ENCODE data around the gene PPP1R1B.

PPP1R1B gene

DNA sequence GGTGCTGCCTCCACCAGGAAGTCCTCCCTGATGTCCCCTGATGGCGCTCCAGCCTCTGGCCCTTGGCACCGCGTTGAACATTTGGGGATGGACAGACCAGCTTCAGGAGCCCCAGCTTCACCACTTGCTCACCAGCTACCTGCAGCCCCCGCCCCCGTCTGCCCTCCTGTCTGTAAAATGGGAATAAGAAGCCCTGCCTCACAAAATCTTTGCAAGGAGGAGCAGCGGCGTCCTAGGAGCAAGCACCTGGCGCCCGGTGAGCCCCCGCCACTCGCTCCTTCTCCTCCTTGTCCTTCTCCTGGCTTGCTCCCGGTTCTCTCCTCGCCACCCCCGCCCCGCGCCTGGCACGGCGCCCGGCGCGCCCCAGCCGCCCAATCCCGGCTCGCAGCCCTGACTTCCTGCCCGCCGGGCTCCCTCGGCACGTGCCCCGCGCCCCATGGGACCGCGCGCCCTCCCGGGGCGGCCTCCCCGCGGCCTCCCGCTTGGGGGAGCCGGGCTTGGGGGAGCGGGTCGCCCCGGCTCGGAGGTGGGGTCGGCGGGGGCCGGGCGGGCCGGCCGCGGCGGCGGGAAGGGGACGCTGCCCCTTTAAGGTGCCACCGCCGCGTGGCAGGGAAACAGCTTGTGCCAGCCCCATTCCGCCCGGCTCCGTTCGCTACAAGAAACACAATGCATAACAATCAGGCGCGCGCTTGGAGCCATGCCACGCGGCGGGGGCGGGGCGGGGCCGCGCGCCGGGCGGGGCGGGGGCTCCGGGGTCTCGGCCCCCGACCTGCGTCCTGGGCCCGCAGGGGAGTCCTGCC, 9.1 kb upstream of the PPP1R1B start:
- peak; percentile 77 for DNase-seq

DNA sequence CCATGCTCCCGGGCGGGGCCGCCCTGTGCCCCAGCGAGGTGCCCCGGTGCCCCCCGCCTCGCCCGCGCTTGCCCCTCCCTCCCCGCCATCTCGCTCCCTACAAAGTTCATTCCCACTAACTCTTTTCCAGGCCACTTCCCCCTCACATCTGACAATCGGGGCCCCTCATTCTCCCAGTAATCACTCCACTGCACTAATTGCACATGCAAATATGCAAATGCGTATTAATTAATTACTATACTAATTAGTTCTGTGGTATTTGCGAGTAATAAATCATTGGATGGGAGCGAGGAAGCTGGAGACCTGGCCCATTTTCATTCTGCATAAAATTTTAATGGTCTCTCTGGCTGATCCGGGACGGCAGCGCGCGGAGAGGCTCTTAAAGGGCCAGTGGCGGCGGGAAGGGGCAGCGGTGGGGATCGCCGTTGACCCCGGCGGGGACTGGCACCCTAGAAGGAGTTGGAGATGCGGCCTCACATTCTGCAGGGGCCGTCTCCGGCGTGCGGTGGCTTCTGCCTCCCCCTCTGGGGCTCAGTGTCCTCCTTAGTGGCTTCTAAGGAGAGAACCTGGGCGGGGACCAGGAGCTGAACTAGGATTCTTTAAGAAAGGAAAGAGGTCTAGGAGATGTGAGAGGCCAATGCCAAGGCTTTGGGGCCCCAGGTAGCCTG, 8.4 kb upstream of the PPP1R1B start:
- peak; percentile 45 for DNase-seq

GRCh38 chr17:39618956-39619785, 7.6 kb upstream of the PPP1R1B start:
- no peak for DNase-seq

- no peak for DNase-seq
Measured at GRCh38 chr17:39619786-39620101, 7.0 kb upstream of the PPP1R1B start.

GRCh38 chr17:39621523-39622379, 5.0 kb upstream of the PPP1R1B start:
- peak; percentile 70 for DNase-seq

GRCh38 chr17:39622380-39623006, 4.3 kb upstream of the PPP1R1B start:
- no peak for DNase-seq

DNA sequence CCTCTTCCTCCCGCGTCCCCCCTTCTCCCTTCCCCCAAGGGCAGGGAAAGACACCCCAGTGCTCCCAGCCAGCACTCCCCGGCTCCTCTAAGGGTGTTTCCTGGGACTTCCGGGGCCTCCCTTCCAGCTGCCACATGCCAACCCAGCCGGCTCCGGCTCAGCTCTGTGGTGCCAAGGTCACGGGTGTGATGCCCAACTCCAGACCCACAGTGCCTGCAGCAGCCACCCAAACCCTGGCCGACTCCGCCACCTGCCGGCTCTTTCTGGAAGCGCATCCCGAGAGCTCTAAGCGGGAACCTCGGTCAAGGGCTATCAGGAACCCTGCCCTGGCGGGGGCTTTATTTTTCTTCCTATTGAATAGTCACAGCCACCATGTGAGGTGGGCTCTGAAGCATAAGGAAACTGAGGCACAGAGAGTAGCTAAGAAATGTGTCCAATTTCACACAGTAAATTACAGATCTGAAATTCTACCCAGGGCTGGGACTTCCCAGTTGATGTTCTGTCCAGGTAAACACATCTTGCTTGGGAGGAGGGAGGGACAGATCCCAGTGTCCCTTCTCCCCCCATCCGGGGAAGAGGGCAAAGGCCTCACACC, 3.3 kb upstream of the PPP1R1B start:
- DNase-seq: peak; percentile 64

DNA sequence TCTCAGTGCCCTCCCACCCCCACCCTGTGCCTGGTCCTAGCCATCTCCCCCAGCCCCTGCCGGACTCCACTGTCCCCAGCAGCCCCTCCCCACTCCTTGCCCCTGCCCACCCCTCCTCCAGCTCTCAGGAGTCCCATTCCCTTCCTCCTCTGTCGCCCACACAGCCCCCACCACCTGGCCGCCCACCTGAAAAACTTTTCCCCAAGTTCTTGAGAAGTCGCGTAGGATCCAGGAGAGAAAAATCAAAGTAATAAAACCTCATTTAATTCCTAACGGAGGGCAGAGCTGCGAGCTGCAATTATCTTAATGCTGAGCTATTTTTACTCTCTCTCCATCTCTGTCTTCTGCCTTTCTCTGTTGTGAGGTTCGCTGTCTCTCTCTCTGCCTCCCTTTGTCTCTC, 2.4 kb upstream of the PPP1R1B start:
- no peak for DNase-seq

DNA sequence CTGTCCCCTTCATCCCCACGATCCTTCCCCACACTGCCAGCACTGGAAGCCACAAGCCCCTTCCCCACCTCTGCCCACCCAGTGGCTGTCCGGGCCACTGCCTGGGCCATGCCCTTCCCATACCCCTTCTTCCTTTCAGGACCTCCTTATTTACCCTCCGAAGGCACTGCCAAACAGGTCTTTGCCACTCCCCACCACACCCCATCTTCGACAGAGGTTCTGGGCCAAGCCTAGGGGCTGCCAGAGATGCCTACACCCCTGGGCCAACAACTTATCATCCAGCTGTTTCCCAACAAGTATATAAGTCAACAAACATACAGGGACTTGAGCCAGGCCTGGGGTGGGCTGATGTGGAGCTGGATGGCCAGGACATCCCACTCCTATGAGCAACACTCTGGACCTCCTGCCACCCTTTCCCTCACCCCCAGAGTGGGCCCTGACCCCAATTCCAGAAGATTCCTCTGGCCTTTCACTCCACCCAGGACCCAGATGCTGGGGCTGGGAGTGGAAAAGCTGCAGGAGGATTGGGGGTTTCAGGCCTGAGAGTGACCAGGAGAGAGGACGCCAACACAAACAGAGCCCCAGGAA, 1.5 kb upstream of the PPP1R1B start:
- no peak for DNase-seq

GRCh38 chr17:39627047-39627711, 427 bp downstream of the PPP1R1B start:
- DNase-seq: no peak

DNA sequence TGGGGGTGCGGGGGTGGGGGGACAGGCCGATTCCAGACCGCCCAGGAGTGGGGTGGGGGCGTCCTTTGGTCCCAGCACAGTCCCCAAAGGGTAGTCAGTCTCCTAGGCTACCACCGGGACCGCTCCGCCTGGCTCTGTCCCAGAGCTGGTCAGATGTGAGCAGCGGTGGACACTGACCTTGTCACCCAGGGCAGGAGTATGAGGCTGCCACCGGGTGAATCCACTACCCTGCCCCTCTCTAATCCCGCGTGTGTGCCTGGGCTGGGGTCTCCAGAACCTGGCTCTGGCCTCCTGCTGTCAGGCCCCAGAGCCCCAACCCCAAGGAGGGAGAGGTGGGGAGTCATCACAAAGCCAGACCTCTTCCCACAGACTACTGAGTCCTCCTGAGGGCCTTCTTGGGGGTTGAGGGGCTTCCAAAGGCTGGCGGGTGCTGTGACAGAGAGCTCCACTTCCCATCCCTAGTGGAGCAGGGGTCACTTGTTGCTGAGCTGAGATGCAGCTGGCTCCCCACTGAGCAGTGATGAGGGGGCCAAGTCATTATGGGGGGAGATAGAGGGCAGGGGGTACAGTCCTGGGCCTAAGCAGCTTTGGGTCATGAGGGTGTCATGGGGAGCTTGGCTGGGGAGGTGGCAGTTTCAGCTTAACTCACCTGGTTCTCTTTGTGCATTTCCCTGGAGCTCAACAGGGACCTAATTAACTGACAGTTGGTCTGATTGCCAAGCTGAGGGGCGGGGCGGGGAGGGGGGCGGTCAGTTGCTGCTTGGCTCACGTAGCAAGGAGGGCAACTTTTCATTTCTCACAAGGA, 1.2 kb downstream of the PPP1R1B start:
- no peak for DNase-seq

GRCh38 chr17:39628655-39629493, 2.1 kb downstream of the PPP1R1B start:
- DNase-seq: no peak

GRCh38 chr17:39629494-39629880, 2.7 kb downstream of the PPP1R1B start:
- DNase-seq: no peak

GRCh38 chr17:39629898-39630297, 3.1 kb downstream of the PPP1R1B start:
- no peak for DNase-seq

GRCh38 chr17:39631403-39631802, 4.7 kb downstream of the PPP1R1B start:
- DNase-seq: no peak

- DNase-seq: no peak
Measured at GRCh38 chr17:39632153-39632941, 5.6 kb downstream of the PPP1R1B start.

DNA sequence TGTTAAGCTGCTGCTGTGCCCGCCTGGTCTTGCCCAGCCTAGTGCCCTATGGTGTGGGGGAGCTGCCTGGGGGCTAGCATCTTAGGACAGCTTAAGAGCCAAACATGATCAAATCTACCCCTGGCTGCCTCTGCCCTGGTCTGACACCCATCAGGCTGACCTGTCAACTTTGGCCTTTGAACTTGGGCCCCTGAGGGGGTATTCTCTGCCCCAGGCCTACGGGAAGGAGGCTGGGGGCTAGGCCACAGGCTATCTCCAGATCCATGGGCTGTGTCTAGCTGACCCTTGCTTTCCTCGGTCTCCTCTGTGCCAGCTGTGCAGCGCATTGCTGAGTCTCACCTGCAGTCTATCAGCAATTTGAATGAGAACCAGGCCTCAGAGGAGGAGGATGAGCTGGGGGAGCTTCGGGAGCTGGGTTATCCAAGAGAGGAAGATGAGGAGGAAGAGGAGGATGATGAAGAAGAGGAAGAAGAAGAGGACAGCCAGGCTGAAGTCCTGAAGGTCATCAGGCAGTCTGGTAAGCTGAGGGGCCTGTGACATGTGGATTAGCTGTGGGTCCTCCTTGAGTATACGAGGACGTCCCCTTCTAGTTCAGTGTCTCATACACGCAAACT, 6.9 kb downstream of the PPP1R1B start:
- no peak for DNase-seq

DNA sequence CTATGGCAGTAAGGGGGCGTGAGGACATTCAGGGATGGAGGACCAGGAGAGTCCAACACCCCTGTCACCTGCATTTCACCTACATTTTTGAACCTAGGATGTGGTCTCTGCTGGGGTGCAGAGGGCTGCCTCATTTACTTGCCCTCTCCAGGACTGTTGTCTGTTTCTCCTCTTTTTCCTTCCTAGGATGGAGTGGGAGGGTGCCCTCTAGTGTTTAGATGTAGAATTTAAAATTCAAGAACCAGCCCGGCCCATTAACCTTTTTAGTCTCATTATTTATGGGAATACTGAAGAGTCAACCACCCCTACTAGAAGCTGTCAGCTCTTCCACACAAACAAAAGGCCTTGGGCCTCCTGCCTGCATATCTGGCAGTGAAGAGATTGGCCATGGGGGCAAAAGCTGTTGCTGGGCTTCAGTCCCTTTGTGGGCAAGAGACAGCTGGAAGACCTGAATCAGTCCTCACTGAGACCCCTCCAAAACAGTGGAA, 7.7 kb downstream of the PPP1R1B start:
- peak; percentile 41 for DNase-seq
